Colonic mucosa (tissue), 4 donors: ENCODE data around the gene MARK3. TPM values are rescaled to one million over a fixed set of nuclear protein-coding genes. Genes with fewer than 3 reads are reported as not detected.

Experiments used
- DNase-seq: peaks from one replicate; pipeline ENCODE4 v3.0.0-alpha.2; 2020
- H3K27ac ChIP-seq: fragments of 200-600 bp; one replicate; pipeline ENCODE4 v1.8.0; 2021
- H3K27me3 ChIP-seq: fragments of 200-600 bp; one replicate; pipeline ENCODE4 v1.8.0; 2021
- H3K36me3 ChIP-seq: fragments of 200-600 bp; one replicate; pipeline ENCODE4 v1.8.0; 2021
- H3K4me1 ChIP-seq: fragments of 200-600 bp; one replicate; pipeline ENCODE4 v1.8.0; 2021; ENCODE audit warnings: mild to moderate bottlenecking
- H3K4me3 ChIP-seq: fragments of 200-600 bp; one replicate; pipeline ENCODE4 v1.8.0; 2021
- H3K9ac ChIP-seq, 2 donors: one replicate each; pipeline ENCODE4 v1.7.0; 2013; ENCODE audit warnings: control low read depth in 2 of 2, low read depth in 2 of 2, low read length in 2 of 2
- H3K9me3 ChIP-seq: fragments of 200-600 bp; one replicate; pipeline ENCODE4 v1.8.0; 2021
- CTCF ChIP-seq: fragments of 200-600 bp; IDR thresholded peaks from one replicate; pipeline ENCODE4 v1.8.0; 2022; ENCODE audit warnings: antibody characterized with exemption, mild to moderate bottlenecking
- intact Hi-C: fragments of 100-400 bp; cut with DNase I; formaldehyde crosslinking; loops from one replicate; pipeline ENCODE4 v1.14.1; 2022
- total RNA-seq, 2 donors: library from RNA; stranded (reverse); fragmentation: NEBNext Ultra II Directional in 1 of 2; extraction: Animal tissue kit (Norgen Biotek cat#: 25700) in 1 of 2; gene quantifications; one replicate each; pipeline ENCODE4 v1.2.1, GENCODE V29; 2021
- donor health status: healthy.
- donor health status: DM: no; HTN: no; CAD: no.
- donor health status: DM: no; HTN: no; CAD: no.

Gene MARK3
- total RNA-seq, 2 donors from 2014 or later = 52.5 to 63.6 TPM

GRCh38 chr14:103545219-103545914, 160.2 kb downstream of the MARK3 start:
- Histone ChIP-seq H3K36me3 (no peaks in the 10 kb centered on the region), H3K27me3 (no peaks in the 10 kb centered on the region), H3K4me3 (no peak overlapping the region), H3K27ac (no peak overlapping the region), H3K9me3 (no peaks in the 10 kb centered on the region), H3K9ac (no peak overlapping the region), H3K4me1 (peaks cover 29% of the 10 kb centered on the region)
- intact Hi-C loops = loop anchor here (5.0 kb wide), 1 partner anchor 43 kb away; no protein-coding TSS in a partner anchor
- no peak for DNase-seq
- no peak for TF ChIP-seq CTCF

GRCh38 chr14:103545915-103546651, 160.9 kb downstream of the MARK3 start:
- Histone ChIP-seq H3K9ac (no peak overlapping the region), H3K27me3 (no peaks in the 10 kb centered on the region), H3K4me1 (peaks cover 22% of the 10 kb centered on the region), H3K36me3 (no peaks in the 10 kb centered on the region), H3K9me3 (no peaks in the 10 kb centered on the region), H3K27ac (no peak overlapping the region), H3K4me3 (no peak overlapping the region)
- intact Hi-C loops = loop anchor here (2.0 to 5.0 kb wide), 2 partner anchors 29 to 44 kb away; no protein-coding TSS in a partner anchor
- no peak for DNase-seq
- no peak for TF ChIP-seq CTCF

GRCh38 chr14:103546652-103547454, 161.6 kb downstream of the MARK3 start:
- intact Hi-C loops = loop anchor here (2.0 to 5.0 kb wide), 2 partner anchors 30 to 45 kb away; no protein-coding TSS in a partner anchor
- TF ChIP-seq CTCF = peak; percentile 88
- no peak overlapping the region for H3K4me3 ChIP-seq
- H3K36me3 ChIP-seq = no peaks in the 10 kb centered on the region
- H3K27ac ChIP-seq = no peak overlapping the region
- no peaks in the 10 kb centered on the region for H3K27me3 ChIP-seq
- peak; percentile 83 for DNase-seq
- peaks cover 14% of the 10 kb centered on the region for H3K4me1 ChIP-seq
- no peak overlapping the region for H3K9ac ChIP-seq
- H3K9me3 ChIP-seq = no peaks in the 10 kb centered on the region

GRCh38 chr14:103547455-103547940, 162.3 kb downstream of the MARK3 start:
- H3K4me3 ChIP-seq = no peak overlapping the region
- no peak for TF ChIP-seq CTCF
- no peaks in the 10 kb centered on the region for H3K36me3 ChIP-seq
- no peaks in the 10 kb centered on the region for H3K27me3 ChIP-seq
- no peak overlapping the region for H3K27ac ChIP-seq
- H3K9ac ChIP-seq = no peak overlapping the region
- no peak for DNase-seq
- no peaks in the 10 kb centered on the region for H3K9me3 ChIP-seq
- peaks cover 7% of the 10 kb centered on the region for H3K4me1 ChIP-seq
- intact Hi-C loops = loop anchor here (2.0 to 5.0 kb wide), 2 partner anchors 31 to 45 kb away; no protein-coding TSS in a partner anchor

GRCh38 chr14:103547941-103548462, 162.8 kb downstream of the MARK3 start:
- Histone ChIP-seq H3K9me3 (no peaks in the 10 kb centered on the region), H3K4me3 (no peak overlapping the region), H3K36me3 (no peaks in the 10 kb centered on the region), H3K27me3 (no peaks in the 10 kb centered on the region), H3K4me1 (peaks cover 2% of the 10 kb centered on the region), H3K27ac (no peak overlapping the region), H3K9ac (no peak overlapping the region)
- no peak for TF ChIP-seq CTCF
- intact Hi-C loops = loop anchor here (2.0 to 5.0 kb wide), 2 partner anchors 31 to 46 kb away; no protein-coding TSS in a partner anchor
- no peak for DNase-seq
